HG03139 (cell line): ENCODE results near the gene SEC16B.
"Not testable (repeated sequence)": the region's sequence is repeated elsewhere in the genome, so short reads cannot be mapped to it uniquely, and the experiment has no call there.

Experiments used
- ATAC-seq: cut with Tn5 transposase; IDR thresholded peaks from one replicate; pipeline ENCODE4 v1.9.1; 2021; ENCODE audit not compliant: unreplicated experiment

Gene SEC16B, protein sequence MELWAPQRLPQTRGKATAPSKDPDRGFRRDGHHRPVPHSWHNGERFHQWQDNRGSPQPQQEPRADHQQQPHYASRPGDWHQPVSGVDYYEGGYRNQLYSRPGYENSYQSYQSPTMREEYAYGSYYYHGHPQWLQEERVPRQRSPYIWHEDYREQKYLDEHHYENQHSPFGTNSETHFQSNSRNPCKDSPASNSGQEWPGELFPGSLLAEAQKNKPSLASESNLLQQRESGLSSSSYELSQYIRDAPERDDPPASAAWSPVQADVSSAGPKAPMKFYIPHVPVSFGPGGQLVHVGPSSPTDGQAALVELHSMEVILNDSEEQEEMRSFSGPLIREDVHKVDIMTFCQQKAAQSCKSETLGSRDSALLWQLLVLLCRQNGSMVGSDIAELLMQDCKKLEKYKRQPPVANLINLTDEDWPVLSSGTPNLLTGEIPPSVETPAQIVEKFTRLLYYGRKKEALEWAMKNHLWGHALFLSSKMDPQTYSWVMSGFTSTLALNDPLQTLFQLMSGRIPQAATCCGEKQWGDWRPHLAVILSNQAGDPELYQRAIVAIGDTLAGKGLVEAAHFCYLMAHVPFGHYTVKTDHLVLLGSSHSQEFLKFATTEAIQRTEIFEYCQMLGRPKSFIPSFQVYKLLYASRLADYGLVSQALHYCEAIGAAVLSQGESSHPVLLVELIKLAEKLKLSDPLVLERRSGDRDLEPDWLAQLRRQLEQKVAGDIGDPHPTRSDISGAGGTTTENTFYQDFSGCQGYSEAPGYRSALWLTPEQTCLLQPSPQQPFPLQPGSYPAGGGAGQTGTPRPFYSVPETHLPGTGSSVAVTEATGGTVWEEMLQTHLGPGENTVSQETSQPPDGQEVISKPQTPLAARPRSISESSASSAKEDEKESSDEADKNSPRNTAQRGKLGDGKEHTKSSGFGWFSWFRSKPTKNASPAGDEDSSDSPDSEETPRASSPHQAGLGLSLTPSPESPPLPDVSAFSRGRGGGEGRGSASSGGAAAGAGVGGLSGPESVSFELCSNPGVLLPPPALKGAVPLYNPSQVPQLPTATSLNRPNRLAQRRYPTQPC

DNA sequence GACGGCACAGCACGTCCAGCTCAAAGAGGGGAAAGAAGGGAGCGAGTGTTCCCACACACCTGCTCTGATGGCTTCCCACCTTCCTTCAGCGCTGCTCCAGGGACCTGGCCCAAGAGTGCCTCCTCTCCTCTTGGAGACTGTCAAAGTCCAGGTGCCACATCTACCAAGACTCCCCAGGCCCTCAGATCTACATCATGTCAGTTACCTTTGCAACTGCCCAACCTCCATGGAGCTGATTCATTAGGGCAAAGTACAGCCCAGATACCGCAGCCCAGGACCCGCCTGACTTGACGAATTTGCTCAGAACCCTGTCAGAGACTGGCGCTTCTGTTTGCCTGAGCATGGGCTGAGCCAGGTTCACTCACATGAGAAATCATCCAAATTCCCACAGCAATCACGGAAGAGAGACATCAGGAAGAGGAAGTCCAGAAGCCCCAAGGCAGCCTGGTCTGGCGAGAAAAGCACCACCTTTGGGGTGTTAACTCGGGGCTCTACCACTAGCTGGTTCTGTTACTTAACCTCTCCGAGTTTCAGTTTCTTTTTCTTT is at the start of gene SEC16B:
TSS of gene SEC16B (minus strand) at position 234 of the 547 bp plus-strand sequence. CDS start 2,077 bp downstream, outside the sequence.
- no peak for ATAC-seq

DNA sequence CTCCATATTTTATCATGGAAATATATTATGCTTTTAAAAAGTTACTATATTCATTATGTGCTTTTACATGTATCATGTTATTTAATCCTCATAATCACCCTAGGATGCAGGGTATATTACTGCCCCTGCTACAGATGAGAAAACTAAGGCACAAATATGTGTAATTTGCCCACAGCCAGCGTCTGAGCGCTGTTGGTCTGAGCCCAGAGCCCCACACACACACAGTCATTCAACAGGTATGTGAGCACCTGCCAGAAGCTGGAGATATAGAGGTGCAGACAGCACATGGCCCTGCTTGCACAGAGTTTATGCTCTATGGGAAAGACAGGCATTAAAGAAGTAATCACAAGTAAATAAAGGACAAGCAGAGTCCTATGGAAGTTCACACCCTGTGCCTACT is 49.8 kb upstream of the SEC16B start:
- ATAC-seq = no peak

DNA sequence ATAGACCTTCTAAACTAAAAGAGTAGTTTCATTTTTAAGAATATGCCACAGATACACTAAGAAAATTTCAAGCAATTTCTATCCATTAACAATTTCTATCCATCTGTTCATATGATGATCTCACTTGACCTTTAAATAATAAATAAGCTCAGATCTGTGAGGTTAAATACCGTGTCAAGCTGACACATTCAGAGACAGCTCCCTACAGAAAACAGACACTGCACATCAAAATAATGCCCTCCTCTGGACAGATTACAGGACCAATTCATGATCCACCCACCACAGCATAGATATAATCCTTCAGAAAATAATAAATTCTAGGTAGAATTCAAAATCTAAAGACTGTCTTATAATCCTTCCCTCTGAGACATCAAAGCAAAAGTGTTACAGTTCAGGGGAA is 49.4 kb upstream of the SEC16B start:
- no peak for ATAC-seq

DNA sequence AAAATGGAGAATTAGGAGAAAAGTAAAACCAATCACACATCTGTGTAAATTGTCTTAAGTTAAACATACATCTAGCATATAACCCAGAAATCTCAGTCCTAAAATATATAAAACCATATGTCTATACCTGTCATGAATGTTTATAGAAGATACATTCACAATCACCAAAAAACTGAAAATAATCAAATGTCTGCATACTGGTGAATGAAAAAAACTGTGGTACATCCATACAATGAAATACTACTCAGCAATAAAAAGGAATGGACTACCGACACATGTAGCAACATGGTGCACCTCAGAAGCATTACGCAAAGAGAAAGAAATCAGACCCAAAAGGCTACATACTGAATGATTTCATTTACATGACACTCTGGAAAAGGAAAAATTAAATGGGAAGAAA is 47.7 kb upstream of the SEC16B start:
- no peak for ATAC-seq

DNA sequence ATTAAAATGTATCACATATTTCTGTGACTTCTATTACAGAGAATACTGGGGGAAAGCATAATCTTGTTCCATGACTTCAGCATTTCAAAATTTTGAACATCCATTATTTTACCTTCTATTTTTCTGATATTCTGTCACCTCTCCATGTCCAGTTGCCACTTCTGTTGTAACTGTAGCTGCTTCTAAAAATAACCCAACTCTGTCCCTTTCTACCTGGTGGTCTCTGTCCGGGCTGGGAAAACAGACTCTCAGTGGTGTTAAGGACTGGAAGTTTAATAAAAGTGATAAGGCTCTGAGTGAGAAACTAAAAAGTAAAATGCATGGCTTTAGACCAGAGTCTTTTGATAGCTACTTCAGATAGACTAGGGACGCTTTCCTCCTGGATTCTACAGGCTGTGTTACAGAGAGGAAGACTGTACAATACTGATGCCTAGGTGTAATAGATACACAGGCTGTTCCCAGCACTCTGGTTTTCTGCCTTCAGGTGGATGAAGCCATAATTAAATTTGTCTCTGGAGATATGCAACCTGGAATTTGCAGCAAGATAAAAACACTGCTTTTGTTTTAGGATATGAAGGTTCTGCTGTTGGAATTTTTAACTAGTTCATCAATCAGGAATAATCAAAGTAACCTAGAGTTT is 42.1 kb upstream of the SEC16B start:
- ATAC-seq = no peak

DNA sequence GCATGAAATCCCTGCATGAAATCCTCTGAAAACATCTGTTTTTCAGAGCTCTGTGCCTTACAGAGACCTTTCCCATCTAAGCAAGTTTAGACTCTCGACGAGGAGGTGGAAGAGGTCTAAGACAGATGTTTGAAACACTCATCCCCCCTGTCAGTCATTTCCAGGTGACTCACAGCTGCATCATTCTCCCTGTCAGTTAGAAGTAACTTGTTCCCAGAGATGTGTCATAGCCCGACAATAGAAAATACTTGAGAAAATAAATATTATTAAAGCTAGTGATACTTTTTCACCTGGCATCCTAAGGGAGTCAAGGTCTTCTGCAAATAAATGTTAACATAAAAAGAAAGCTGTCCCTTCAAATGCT is 41.6 kb upstream of the SEC16B start:
- ATAC-seq = no peak

DNA sequence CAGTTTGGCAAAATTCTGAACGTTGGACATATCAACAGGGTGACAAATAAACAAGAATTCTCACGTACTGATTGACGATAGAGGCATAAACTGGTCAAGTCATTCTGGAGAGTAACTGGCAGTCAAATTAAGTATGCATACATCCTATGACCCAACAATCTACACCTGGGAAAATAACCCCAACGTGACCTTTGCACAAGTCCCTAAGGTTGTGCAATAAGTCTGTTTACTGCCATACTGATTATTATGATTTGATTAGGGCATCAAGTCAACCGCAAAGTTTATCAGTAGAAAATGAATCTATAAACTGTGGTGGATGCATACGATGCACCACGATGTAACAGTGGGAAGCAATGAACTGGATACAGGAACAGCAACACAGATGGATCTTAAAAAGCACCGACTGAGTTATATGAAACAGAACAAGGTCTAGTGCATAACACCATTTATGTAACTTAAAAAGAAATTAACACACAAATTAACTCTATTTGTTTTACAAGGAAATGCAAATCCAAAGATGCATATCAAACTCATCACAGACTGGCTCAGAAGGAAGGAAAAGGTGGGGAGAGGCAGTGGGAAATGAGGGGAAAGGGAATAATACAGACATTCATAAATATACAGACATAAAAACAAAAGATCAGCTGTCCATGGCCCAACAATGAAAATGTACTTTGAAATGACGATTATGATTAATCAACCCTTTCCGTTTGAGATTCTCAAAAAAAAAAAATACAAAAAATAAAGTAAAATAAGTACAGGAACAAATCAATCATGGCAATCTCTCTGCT is 41.0 kb upstream of the SEC16B start:
- no peak for ATAC-seq

DNA sequence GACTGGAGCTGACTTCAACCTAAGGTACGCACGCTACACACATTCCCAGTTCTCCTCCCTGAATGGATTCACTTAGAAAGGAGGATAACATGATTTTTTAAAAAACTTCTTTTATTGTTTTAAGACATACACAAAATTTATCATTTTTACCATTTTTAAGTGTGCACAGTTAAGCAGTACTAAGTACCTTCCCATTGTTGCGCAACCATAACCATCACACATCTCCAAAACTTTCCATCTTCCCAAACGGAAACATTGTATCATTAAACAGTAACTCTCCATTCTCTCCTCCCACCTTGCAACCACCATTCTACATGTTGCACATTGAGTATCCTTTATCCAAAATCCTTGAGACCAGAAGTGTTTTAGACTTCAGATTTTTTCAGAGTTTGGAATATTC is 36.2 kb upstream of the SEC16B start:
- no peak for ATAC-seq

DNA sequence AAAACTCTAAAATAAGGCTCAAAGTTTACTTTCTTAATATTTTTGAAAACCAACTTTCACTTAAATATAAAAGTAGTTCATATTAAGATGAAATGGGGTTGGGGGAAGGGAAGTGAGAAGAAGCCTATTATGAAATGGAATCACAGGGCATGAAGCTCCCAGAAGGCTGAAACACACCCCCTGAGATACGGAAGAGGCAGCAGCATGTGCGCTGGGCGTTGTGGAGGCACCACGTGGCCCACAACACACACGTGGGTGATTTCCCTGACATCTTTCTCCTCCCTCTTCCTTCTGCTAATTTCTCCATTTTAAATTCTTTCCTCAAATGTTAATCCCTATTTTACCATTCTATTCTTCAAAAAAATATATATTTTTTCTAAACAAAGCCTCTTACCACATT is 35.6 kb upstream of the SEC16B start:
- no peak for ATAC-seq

DNA sequence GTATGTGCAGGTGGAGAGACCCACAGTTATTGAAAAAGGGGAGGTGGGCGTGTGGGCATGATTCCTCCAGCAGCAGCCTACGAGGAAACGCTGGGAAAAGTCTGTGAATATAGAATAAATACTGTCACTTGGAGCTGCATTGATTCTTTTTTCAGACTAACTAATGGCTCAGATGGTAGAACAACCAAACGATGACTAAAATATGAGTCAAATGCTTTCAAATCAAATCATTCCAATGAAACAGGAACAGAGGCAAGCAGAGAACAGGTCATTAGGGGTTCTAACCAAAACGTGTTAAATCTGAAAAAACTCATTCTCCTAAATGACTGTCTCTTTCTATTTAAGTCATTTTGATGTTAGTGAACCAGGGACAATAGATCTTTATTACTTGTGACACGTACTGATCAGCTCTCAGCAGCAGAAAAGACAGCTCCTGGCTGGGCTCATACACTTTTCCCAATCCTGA is 35.1 kb upstream of the SEC16B start:
- no peak for ATAC-seq

DNA sequence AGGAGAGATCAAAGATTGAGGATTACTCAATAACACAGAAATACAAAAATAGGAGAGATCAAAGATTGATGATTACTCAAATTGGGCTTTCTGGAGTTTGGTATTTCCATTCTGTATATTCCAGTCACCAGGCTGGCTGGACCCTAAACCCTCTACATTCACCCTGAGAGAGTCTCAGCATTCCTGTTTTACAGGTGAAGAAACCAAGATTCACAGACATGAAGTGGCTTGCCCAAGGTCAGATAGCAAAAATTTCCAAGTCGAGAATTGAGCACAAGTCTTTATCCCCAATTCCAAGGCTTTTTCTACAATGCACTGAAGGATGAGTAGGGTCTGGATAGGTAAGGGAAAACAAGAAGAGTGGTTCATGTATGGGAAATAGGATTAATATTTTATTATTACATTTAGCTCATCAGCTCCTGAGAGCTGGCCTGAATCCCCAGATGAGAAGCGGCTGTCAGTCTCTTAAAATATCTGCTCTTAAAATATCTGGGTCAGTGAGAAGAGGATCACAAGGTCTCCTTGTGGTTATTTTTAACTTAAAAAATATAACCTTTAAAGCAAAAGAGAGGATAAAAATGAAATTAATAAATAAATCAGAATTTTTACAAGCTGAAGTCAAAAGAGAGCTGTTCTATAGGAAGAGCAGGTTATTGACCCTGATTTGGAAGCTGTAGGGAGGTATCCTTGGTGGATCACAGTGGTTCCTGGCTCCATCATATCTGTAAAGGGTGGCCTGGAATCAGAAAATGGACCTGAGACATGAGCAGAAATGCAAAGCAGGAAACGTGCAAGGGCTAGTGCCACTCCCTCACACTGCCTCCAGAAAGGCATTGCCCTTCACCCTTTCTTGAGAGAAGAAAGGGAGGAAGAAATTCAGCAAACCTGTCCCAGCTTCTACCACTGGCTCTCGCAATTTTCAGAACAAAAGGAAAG is 29.1 kb upstream of the SEC16B start:
- no peak for ATAC-seq

DNA sequence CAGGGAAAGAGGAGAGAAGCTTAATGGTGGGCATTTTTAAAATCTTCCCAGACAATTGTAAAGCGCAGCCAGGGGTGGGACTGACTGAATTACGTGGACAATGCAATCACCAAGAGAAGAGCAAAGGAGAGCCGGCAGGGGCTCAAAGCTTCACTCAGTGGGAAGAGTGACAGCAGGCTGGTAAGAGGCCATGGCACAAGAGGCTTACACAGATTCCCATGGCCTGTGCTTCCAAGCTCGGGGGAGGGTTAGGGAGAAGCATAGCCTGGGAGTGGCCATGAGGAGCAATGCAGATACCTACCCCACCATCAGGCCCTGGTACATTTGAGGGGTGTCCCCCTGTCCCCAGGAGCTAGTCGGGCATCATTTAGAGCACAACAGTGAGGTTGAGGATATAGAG is 27.1 kb upstream of the SEC16B start:
- ATAC-seq = no peak

DNA sequence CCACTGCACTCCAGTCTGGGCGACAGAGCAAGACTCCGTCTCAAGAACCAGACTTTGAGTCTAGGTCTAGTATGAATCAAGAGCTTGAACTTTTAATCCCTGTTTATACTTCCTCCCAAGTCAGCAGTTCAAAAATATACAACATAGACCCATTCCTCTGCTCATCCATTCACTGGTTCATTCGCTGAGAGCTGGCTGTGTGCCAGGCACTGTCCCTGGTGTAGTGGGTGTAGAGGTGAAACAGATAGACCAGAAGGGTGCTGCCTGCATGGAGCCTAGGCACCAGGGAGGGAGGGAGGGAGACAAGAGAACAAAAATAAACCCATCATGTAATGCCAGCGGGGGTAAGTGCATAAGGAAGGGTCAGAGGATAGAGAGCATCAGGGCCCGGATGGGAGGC is 25.5 kb upstream of the SEC16B start:
- no peak for ATAC-seq

DNA sequence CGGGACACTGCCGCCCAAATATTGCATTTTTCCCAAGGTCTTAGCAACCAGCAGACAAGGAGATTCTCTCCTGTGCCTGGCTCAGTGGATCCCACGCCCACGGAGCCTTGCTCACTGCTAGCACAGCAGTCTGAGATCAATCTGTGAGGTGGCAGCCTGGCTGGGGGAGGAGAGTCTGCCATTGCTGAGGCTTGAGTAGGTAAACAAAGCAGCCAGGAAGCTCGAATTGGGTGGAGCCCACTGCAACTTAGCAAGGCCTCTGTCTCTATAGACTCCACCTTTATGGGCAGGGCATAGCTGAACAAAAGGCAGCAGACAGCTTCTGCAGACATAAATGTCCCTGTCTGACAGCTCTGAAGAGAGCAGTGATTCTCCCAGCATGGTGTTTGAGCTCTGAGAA is 16.4 kb upstream of the SEC16B start:
- not testable (repeated sequence) for ATAC-seq

DNA sequence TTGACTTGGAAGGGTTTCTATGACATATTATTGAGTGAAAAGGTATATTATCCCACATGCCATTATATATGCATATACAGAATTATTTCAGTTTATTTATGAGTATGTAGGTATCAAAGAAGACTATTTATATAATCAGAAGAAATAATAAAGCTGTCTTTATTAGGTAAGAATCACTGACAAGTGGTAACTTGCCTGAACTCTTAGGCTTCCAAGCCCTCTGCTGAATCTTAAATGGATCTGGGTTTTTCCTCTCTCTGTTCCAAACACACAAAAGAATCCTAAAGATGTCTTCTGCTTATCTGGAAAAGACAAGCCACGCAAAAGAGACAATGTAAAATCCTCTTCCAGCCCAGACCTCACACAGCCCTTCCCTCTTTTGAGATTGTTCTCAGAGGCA is 14.9 kb upstream of the SEC16B start:
- no peak for ATAC-seq

DNA sequence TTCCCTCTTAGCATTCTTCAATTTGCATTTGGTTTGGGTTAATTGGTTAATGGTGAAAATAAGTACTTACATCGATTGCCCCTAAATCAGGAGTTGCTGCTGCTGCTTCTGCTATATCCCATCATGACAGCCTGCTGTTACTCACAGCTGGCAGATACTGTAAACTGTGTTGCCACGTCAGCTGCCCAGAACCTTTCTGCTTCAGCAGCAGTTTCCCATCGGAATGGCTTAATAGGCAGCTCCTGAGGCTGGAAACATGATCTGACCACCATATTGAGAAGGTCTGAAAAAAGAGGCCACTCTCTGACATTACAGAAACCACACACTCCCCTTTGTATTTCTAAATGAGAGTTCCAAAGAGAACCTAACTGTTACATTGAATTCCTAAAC is 14.3 kb upstream of the SEC16B start:
- ATAC-seq = no peak

DNA sequence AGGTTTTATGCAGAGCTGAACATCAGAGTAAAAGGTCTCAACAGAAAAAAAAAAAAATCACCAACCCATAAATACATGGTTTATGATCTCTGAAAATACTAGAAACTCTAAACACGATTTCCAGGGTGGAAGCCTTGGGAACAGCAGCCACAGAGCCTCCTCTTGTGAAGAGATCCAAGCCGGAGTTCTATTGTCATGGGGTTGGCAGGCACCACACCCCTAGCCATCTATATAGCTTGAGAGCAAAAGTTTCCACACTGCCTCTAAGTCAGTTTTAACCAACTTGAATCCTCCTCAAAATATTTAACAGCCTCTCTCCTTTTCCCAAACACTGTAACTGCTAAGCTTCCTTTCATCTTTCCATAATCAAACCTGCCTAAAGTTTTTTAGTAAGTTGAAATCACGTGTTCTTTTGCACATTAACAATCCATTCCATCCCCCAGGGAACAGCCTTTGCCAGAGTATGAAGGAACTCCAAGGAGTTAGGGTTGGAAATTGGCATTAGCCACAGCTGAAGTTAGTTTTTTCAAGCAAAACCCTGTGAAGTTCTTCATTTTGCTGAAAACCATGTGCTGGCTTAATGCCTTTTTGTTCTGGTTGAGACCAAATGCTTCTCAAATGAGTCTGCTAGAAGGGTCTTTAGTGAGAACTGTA is 13.8 kb upstream of the SEC16B start:
- ATAC-seq = no peak

DNA sequence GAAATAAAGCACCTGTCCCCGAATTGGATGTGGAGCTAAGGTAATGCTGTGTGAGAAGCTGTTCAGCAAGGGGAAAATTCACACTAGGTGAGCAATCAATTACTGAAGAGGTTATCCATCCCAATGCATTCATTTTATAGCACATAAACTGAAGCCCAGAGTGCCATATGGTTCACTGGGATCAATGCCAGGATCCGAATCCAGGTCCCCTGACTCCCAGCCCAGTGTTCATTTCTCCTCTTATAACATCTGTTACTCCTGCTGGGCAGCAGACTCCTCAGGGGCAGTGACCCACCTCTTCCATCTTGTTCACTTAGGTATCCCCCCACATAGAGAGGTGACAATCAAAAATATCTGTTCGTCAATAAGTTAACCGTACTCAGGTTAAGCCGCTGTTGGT is 13.2 kb upstream of the SEC16B start:
- ATAC-seq = no peak

DNA sequence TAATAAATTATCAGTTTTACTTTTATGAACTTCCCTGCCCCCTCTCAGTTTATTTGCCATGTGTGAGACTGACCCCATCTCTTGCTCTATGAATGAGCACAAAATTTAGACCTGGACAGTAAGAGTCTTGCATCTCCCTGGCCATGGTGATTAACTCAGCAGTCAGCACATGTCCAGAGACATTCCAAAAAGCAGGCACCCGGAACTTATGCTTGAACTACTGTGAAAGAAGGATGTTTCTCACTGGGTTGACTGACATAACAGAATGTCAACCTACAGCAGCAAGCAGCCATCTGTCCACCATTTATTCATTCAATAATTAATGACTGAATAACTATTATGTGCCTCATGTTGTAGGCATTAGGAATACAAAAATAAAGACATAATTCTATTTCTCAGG is 11.3 kb upstream of the SEC16B start:
- no peak for ATAC-seq
